GM18526 (cell line): Measurements from ENCODE around the gene SDHAF2.

Experiments used
- POLR2A ChIP-seq: IDR thresholded peaks from 3 replicates; pipeline ENCODE4 v1.6.1; 2011; ENCODE audit not compliant: insufficient read length; ENCODE audit errors: extremely low read depth

Gene SDHAF2

DNA sequence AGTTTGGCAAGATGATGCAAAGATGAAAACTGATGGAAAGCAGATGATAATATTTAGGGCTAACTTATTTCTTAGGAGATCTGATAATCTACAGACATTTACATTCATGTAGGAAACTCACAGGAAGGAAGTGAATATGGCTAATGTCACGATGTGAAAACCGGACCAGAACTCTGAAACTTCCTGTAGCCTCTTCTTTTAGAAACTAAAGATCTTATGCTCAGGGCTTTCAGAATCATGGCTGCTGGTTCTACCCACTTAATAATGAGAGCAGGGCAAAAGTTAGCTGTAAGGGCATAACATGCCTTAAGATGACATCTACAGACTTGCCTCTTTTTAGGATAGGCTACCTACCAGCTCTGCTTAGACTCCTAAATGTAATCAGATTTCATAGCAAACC lies 15.4 kb upstream of the SDHAF2 start:
- no peak for TF ChIP-seq POLR2A

DNA sequence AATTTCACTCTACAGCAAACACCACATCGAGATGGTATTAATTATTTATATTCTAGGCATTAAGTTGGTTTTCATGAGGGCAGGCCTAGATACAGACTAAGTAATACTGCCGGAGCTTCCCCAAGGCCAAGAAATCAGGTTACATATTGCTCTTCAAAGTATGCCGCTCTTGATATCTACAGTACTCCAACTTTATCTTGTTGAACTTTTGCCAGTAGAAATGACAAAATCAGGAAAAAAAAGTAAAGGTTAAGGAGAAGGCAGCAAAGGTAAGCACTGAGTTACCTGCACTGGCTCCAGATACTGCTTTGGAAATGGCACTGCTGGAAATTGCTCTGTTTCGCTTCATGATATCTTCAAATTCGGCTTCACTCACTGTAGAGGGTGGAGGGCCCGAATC lies 14.5 kb upstream of the SDHAF2 start:
- TF ChIP-seq POLR2A = no peak

GRCh38 chr11:61416941-61417340 lies 13.0 kb upstream of the SDHAF2 start:
- no peak for TF ChIP-seq POLR2A

DNA sequence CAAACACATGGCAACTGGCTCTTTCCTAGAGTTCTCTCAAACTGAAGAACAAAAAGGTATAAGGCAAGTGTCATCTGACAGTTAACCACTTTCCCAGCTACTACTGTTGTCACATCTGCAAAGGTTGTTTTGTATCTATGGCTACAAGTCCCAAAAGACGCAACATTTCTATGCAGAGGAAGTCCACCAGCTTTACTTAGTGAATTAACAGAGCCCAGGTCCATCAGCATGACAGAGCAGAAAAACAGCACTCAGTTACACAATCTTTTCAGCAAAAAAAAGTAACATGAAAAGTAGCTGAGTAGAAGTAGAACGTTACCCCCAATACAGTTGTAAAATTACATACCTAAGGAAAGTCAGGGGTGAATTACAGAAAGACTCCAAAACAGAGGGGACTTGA lies 12.3 kb upstream of the SDHAF2 start:
- no peak for TF ChIP-seq POLR2A

GRCh38 chr11:61418136-61418535 lies 11.8 kb upstream of the SDHAF2 start:
- TF ChIP-seq POLR2A = no peak

GRCh38 chr11:61422226-61422625 lies 7.7 kb upstream of the SDHAF2 start:
- no peak for TF ChIP-seq POLR2A

GRCh38 chr11:61425367-61426131 lies 4.4 kb upstream of the SDHAF2 start:
- TF ChIP-seq POLR2A = no peak

DNA sequence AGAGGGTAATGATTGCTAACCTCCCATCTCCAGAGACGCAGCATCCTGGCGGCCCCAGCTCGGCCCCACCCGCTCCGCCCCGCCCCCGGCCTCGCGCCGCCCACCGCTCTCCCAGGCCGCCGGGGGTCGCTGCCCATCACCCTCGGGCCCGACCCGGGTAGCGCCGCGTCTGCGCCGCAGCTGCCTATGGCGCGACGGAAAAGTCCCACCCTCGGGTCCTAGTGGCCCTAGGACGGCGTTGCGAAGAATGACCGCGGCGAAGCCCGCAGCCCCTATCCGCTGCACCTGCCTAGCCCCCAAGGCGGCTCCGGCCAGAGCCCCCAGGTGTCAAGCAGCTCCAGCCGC lies 606 bp upstream of the SDHAF2 start:
- no peak for TF ChIP-seq POLR2A

DNA sequence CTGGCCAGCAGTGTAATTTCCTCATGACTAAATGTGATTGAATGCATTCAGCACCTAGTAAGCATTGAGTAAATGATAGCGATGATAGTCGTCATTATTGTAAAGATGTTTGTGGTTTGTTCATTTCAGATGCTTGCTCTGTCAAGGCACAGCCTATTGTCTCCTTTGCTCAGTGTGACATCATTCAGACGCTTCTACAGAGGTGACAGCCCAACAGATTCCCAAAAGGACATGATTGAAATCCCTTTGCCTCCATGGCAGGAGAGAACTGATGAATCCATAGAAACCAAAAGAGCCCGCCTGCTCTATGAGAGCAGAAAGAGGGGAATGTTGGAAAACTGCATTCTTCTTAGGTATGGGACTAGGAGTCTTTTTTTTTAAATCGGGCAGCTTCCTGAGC lies 7.6 kb downstream of the SDHAF2 start:
- TF ChIP-seq POLR2A = no peak

GRCh38 chr11:61439615-61440014 lies 9.7 kb downstream of the SDHAF2 start:
- no peak for TF ChIP-seq POLR2A

GRCh38 chr11:61442616-61443015 lies 12.7 kb downstream of the SDHAF2 start:
- no peak for TF ChIP-seq POLR2A

- TF ChIP-seq POLR2A = no peak
These were observed 15.6 kb downstream of the SDHAF2 start for GRCh38 chr11:61445516-61445915.

DNA sequence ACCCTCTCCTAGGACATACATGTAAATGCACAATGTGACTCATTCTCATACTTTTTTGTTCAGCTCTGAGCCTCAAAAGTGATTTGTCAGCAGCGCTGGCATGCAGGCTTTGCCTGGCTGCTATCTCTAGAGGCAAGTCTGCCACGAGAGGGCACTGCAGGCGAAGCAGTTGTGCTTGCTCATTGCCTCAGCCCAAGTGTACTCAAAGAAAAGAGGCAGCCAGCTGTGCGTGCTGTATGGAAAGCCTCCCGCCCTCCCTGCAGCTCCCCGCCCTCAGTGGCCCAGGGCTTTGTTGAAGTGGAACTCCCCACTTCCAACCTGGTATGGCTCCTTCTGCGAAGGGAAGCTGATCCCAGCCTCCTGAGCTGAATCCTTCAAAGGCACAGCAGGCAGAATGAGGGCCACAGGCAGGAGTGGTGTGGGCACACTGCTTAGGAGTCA lies 16.3 kb downstream of the SDHAF2 start:
- no peak for TF ChIP-seq POLR2A

DNA sequence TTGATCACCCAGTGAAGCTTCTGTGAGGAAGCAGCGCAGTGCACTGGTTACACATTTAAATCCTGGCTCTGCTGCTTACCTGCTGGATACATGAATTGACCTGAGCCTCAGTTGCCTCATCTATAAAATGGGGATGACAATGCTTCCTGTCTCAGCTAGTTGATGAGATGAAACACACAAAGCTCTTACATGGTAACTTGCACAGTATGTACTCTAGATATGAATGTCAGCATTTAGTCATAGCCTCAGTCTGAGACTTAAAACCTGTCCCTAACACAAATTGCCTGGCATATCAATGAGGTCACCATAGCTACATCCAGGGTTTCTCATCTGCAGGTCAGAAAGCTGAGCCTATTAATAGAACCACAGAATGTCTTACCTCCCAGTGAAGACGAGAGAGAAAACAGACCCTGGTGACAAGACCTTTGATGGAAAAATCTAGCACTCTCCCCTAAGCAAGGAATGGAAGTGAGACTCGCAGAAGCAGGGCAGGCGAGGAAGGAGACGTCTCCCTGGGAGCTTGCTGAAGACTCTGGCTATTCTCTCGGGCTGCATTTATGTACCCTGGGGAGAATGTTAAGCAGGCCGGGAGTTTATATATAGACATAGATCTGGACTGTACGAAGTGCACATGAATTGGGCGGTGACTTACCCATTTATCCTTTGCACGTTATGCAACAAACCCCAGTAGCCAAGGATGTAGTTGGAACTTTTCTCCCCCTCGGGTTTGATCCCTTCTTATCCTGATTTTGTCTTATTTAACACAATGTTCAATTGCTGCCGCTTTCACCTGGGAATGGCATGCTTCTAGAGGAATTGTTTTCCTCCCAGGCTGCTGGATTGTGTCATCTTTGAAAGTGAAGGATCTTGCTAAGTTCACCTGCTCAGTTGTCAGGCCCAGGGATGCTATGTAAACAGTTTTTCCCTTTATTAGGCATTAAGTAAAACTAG lies 18.0 kb downstream of the SDHAF2 start:
- TF ChIP-seq POLR2A = no peak

GRCh38 chr11:61448552-61448927 lies 18.6 kb downstream of the SDHAF2 start:
- TF ChIP-seq POLR2A = no peak

DNA sequence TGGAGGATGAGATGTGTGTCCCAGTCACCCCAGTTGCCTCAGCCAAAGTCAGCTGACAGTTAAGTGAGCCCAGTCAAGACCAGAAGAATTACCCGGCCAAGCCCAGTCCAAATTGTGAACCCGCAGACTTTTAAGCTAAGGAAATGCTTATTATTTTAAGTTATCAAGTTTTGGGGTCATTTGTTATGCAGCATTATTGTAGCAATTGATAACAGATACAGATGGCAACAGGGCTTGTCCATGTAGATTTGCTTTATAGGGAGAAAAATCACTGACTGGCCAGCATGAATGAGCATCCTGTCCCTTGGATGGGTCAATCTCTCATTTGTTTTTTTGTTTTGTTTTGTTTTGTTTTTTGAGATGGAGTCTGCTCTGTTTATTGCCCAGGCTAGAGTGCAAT lies 22.9 kb downstream of the SDHAF2 start:
- no peak for TF ChIP-seq POLR2A
